ENCODE data around the gene MFSD2A. TPM values are rescaled to one million over a fixed set of nuclear protein-coding genes. Genes with fewer than 3 reads are reported as not detected.
A peak's percentile ranks its signal among the peaks of the same experiment; 100 is the strongest.
"Not testable (repeated sequence)": the region's sequence is repeated elsewhere in the genome, so short reads cannot be mapped to it uniquely, and the experiment has no call there.

Gene MFSD2A
- total RNA-seq, 1 experiment from 2014 or later, result 0.19 TPM

DNA sequence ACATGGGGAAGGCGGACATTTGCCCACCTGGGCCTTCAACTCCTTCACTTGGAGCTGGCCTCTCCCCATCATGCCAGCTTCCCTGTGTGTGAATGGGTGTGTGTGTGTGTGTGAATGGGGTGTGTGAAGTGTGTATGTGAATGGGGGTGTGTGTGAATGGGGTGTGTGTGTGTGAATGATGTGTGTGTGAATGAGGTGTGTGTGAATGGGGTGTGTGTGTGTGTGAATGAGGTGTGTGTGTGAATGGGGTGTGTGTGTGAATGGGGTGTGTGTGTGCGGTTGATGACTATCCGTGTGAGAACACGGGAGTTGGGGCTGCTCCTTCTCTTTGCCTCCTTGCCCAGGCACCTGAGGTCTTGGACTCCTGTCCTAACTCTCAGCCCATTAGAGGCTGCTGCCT lies 9.6 kb downstream of the MFSD2A start:
- DNase-seq (ENCODE audit: low read depth), result no peak

- no peak for DNase-seq (ENCODE audit: low read depth)
Measured at GRCh38 chr1:39965044-39965443, 10.1 kb downstream of the MFSD2A start.

DNA sequence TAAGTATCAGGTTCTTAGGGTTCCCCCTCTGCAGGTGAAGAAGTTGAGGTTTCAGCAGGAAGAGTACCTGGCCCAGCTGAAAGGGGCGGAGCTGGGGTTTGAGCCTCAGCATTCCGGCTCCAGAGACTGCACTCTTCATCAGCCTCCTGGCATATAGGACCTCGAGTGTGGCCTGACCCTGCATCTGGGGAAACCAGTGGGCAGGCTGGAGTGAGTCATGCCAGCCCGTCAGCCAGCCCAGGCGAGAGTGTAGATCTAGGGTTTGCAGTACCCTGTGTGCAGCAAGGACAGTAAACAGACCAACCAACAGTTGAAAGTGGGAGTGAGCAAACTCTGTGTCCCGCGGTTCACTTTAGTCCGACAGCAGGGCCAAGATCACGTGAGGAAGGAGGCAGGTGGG lies 14.1 kb downstream of the MFSD2A start:
- DNase-seq (ENCODE audit: low read depth), result peak; percentile 72

GRCh38 chr1:39969531-39970270 lies 14.8 kb downstream of the MFSD2A start:
- DNase-seq (ENCODE audit: low read depth), result no peak

GRCh38 chr1:39970274-39970673 lies 15.3 kb downstream of the MFSD2A start:
- DNase-seq (ENCODE audit: low read depth), result no peak

GRCh38 chr1:39971138-39971537 lies 16.2 kb downstream of the MFSD2A start:
- no peak for DNase-seq (ENCODE audit: low read depth)

DNA sequence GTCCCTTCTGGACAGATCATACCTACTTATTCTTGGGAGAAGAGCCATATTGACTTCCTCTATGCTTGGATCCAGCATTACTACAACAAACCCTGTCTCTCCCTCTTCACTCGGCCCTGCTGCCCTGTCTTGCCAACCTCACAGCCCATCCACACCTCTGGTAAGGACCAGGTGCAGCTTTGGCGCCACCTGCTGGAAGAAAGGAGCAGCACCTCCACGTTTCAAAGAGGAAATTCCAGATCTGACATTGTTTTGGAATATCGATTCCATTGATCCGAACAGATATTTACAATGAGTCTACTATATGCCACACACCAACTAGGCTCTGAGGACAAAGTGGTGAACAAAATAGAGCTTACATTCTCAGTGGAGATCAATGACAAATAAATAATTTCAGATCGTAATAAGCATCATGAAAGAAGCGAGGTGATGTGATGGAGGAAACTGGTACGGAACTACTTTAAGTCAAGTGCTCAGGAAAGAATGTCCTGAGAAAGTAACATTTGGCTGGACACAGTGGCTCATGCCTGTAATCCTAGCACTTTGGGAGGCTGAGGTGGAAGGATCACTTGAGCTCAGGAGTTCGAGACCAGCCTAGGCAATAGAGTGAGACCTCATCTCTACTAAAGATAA lies 18.7 kb downstream of the MFSD2A start:
- DNase-seq (ENCODE audit: low read depth), result peak; percentile 49

- no peak for DNase-seq (ENCODE audit: low read depth)
Measured at GRCh38 chr1:39976732-39977131, 21.8 kb downstream of the MFSD2A start.

- DNase-seq (ENCODE audit: low read depth), result no peak
Measured at GRCh38 chr1:39977202-39977601, 22.3 kb downstream of the MFSD2A start.

DNA sequence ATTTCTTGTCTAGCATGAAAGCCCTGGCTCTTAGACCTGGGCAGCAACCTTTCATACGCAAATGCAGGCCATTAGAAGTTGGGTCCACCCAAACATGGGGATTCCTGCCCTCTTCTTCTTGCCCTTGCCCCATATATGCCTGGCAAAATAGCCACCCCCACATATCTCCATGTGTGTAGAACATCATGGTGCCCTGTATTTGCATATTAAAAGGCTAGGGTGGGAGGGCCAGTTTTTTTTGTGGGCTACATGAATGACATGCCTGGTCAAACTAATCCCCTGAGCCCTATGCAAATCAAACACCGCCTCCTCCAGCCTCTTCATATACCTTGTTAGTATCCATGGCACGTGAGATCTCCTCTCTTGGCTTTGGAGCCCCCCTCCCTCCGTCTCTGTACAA lies 24.7 kb downstream of the MFSD2A start:
- no peak for DNase-seq (ENCODE audit: low read depth)

- no peak for DNase-seq (ENCODE audit: low read depth)
Measured at GRCh38 chr1:39980555-39981313, 25.8 kb downstream of the MFSD2A start.

DNA sequence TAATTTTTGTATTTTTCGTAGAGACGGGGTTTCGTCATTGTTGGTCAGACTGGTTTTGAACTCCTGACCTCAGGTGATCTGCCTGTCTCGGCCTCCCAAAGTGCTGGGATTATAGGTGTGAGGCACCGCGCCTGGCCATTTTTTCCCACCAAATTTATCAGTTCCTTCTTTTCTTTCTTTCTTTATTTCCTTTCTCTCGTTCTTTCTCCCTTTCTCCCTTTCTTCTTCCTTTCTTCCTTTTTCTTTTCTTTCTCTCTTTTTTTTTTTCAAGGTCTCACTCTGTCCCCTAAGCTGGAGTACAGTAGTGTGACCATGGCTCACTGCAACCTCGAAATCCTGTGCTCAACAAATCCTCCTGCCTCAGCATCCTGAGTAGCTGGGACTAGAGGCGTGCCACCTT lies 26.4 kb downstream of the MFSD2A start:
- no peak for DNase-seq (ENCODE audit: low read depth)

DNA sequence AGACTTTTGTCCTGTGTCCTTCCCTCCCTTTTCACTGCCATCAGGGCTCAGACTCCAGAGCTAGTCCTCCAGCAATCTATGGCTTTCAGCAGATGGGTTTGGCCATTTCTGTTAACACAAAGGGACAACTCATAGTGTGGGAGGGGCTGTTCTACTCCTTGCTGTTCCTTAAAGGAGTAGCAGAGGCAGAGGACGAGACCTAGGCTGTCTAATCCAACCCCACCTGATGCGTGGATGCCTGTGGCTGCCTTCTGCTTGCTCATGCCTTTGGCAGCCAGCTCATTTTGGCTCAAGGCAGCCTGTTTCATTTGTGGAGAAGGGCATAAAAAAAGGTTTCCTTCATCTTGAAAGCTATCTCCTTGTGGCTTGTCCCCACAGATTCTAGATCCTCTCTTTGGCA lies 27.0 kb downstream of the MFSD2A start:
- peak; percentile 92 for DNase-seq (ENCODE audit: low read depth)

GRCh38 chr1:39984480-39984879 lies 29.5 kb downstream of the MFSD2A start:
- DNase-seq (ENCODE audit: low read depth), result not testable (repeated sequence)

DNA sequence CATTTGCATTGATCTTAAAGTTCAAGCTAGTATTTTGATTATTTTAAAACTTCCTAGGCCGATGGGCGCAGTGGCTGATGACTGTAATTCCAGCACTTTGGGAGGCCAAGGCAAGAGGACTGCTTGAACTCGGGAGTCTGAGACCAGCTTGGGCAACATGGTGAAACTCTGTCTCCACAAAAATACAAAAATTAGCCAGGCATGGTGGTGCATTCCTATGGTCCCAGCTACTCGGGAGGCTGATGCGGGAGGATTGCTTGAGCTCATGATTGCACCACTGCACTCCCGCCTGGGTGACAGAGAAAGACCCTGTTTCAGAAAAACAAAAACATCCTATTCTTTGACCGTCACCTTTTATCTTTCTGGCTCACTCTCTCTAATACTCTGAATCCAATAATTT lies 30.0 kb downstream of the MFSD2A start:
- DNase-seq (ENCODE audit: low read depth), result no peak

- DNase-seq (ENCODE audit: low read depth), result no peak
Measured at GRCh38 chr1:39987869-39988268, 32.9 kb downstream of the MFSD2A start.

DNA sequence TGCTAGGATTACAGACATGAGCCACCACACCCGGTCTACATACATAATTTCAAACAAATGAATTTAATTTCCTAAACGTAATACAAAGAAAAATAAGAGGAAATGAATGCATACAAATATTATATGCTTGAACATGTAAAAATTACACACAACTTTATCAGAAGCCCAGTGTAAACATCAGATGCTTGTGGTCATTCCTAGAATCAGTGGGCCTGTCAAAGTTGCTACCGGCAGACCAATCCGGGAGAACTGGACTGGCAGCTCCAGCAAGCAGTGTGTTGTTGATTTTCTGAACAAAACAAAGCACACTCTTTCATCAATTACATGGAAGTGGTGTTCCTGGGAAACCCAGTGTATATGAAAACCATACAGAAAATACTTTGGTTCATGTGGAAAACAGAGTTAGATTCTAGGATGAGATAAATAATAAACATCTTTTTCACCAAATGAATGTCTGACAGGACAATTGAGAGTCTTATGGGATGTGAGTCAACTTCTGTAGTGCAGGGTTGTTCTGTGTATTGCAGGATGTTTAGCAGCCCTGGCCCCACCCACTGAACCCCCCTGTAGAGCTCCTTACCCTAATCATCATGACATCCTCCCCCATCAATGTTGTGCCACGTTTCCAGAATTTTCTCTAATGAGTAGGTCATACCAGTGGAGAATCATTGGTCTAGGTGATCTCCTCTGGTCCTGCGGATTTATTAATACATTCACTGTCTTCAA lies 33.8 kb downstream of the MFSD2A start:
- DNase-seq (ENCODE audit: low read depth), result no peak

GRCh38 chr1:39990428-39990827 lies 35.5 kb downstream of the MFSD2A start:
- DNase-seq (ENCODE audit: low read depth), result no peak

DNA sequence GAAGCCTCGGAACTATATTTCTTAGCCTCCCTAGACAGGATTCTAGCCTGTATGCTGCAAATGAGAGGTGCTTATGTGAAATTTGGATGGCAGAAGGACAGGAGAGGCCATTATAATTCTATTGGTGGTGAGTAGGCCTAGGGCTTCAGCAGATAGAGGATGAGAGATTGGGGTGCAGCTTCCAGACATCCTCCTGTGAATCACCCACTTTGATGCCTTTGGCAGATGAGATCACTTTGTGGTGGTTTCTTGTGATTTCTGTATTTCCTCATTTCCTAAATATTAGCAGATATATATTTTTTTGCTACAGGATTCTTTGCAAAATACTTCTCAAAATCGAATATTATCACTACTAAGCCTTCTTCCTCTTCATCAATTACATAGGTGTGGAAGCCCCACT lies 37.3 kb downstream of the MFSD2A start:
- DNase-seq (ENCODE audit: low read depth), result no peak

DNA sequence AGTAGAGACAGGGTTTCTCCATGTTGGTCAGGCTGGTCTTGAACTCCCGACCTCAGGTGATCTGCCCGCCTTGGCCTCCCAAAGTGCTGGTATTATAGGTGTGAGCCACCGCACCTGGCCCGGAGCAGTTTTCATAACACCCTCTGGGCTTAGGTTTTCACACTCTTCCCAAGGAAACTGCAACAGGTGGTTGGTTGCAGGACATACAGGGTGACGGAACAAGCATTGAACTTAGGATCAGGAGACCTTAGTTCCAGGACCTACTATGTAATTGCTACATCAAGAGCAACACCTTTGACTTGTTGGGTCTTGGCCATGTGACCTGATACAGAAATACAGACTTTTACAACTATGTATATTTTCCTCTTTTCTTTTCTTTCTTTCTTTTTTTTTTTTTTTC lies 37.9 kb downstream of the MFSD2A start:
- DNase-seq (ENCODE audit: low read depth), result no peak

GRCh38 chr1:39995973-39996393 lies 41.0 kb downstream of the MFSD2A start:
- DNase-seq (ENCODE audit: low read depth), result no peak

All from HT1080 (cell line).